Kidney (tissue), 14 donors: ENCODE results near the gene CCL28. TPM values are rescaled to one million over a fixed set of nuclear protein-coding genes. Genes with fewer than 3 reads are reported as not detected.

Source experiments
- DNase-seq, 5 donors: peaks; one replicate each; pipeline ENCODE4 v3.0.0-alpha.2; 2013 to 2020
- FAIRE-seq: peaks from 2 replicates; lab custom pipeline; 2012; peaks lifted over from hg19 to GRCh38; lab: Jason Lieb, UNC
- H3K27ac ChIP-seq, 2 donors: one replicate each; pipeline ENCODE4 v1.7.0; 2013; ENCODE audit warnings: low read depth in 2 of 2, low read length in 2 of 2, inconsistent platforms in 1 of 2
- H3K27me3 ChIP-seq: one replicate; pipeline ENCODE4 v1.7.1; 2013; ENCODE audit warnings: low read length, inconsistent platforms; ENCODE audit not compliant: control insufficient read depth, insufficient read depth
- H3K36me3 ChIP-seq, 3 donors: one replicate each; pipeline versions ENCODE4 v1.7.0 to v1.7.1; 2013; ENCODE audit warnings: low read length in 3 of 3, control low read depth in 1 of 3, inconsistent platforms in 1 of 3; ENCODE audit not compliant: insufficient read depth in 3 of 3, control insufficient read depth in 2 of 3
- H3K4me1 ChIP-seq, 3 donors: one replicate each; pipeline versions ENCODE4 v1.7.0 to v1.7.1; 2013; ENCODE audit warnings: low read length in 3 of 3, inconsistent platforms in 1 of 3, low read depth in 1 of 3; ENCODE audit not compliant: control insufficient read depth in 2 of 3, insufficient read depth in 2 of 3
- H3K4me3 ChIP-seq, 3 donors: one replicate each; pipeline versions ENCODE4 v1.7.0 to v1.8.1; 2013; ENCODE audit warnings: low read length in 3 of 3, control low read depth in 1 of 3, inconsistent platforms in 1 of 3
- H3K9ac ChIP-seq, 3 donors: one replicate each; pipeline versions ENCODE4 v1.7.0 to v1.7.1; 2013; ENCODE audit warnings: low read length in 3 of 3, control low read depth in 1 of 3, inconsistent platforms in 1 of 3
- H3K9me3 ChIP-seq, 3 donors: one replicate each; pipeline versions ENCODE4 v1.7.0 to v1.7.1; 2013; ENCODE audit warnings: low read length in 3 of 3, control low read depth in 1 of 3, inconsistent platforms in 1 of 3; ENCODE audit not compliant: control insufficient read depth in 2 of 3, insufficient read depth in 1 of 3
- intact Hi-C: fragments of 100-400 bp; cut with DNase I; formaldehyde crosslinking; loops from one replicate; pipeline ENCODE4 v1.11.1; 2022
- polyA plus RNA-seq: library from polyadenylated mRNA; stranded (reverse); fragments of 350-450 nt; fragmentation: Illumina TruSeq; extraction: RNeasy Lipid Tissue Mini Kit (QIAGEN cat#74804); gene quantifications from one replicate; pipeline ENCODE4 v1.2.3, GENCODE V29; 2014; ENCODE audit warnings: low read depth, low replicate concordance; ENCODE audit not compliant: insufficient read depth
- total RNA-seq: library from RNA; stranded (reverse); fragmentation: NEBNext Ultra II Directional; extraction: Animal tissue kit (Norgen Biotek cat#: 25700); gene quantifications from one replicate; pipeline ENCODE4 v1.2.1, GENCODE V29; 2021
- TF ChIP-seq, protein P1 (sequence below): IDR thresholded peaks from 3 replicates; pipeline ENCODE4 v1.5.1; 2012; ENCODE audit warnings: mild to moderate bottlenecking, moderate library complexity, borderline replicate concordance; ENCODE audit not compliant: insufficient read depth; ENCODE audit errors: extremely low read depth
- donor health status: control.
- donor health status: control.
- donor health status: control.
- donor health status: control.
- donor health status: control.
- donor health status: DM: yes; HTN: yes; CAD: no.
- donor health status: Normal renal cell carcinoma (clear cell type).

The CCL28 gene
- total and polyA plus RNA-seq, 2 donors from 2014 or later, result 2.3 to 22.8 TPM

DNA sequence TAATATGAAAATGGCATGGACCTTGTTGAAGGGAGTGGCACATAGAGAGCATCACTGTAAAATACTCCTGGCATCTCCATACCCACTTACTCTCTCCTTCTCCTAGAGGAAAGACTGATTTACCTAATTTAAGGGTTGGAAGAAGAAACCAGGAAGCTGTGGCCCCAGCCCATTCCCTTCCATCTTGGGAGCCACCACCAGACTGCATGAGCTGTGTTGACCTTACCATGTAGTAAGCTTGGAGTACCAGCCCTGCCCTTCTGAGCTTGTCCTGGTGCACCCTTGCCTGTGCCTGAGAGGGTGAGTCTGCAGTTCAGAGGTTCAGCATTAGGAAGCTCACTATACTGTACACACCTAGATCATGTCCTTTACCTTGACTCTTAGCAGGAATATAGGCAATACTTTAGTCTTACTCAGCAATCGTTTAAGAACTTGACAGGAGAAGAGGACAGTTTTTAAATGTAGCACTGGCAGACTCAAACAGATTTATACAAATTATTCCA lies 63.3 kb downstream of the CCL28 start:
- intact Hi-C loops, result no loop called here
- Histone ChIP-seq H3K4me3 (no peak overlapping the region), H3K9ac (no peak overlapping the region), H3K36me3 (no peaks in the 10 kb centered on the region), H3K27ac (no peak overlapping the region), H3K4me1 (no peaks in the 10 kb centered on the region), H3K9me3 (no peaks in the 10 kb centered on the region), H3K27me3 (no peaks in the 10 kb centered on the region)
- TF ChIP-seq, protein P1, sequence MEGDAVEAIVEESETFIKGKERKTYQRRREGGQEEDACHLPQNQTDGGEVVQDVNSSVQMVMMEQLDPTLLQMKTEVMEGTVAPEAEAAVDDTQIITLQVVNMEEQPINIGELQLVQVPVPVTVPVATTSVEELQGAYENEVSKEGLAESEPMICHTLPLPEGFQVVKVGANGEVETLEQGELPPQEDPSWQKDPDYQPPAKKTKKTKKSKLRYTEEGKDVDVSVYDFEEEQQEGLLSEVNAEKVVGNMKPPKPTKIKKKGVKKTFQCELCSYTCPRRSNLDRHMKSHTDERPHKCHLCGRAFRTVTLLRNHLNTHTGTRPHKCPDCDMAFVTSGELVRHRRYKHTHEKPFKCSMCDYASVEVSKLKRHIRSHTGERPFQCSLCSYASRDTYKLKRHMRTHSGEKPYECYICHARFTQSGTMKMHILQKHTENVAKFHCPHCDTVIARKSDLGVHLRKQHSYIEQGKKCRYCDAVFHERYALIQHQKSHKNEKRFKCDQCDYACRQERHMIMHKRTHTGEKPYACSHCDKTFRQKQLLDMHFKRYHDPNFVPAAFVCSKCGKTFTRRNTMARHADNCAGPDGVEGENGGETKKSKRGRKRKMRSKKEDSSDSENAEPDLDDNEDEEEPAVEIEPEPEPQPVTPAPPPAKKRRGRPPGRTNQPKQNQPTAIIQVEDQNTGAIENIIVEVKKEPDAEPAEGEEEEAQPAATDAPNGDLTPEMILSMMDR, result no peak
- no peak for DNase-seq
- no peak for FAIRE-seq

DNA sequence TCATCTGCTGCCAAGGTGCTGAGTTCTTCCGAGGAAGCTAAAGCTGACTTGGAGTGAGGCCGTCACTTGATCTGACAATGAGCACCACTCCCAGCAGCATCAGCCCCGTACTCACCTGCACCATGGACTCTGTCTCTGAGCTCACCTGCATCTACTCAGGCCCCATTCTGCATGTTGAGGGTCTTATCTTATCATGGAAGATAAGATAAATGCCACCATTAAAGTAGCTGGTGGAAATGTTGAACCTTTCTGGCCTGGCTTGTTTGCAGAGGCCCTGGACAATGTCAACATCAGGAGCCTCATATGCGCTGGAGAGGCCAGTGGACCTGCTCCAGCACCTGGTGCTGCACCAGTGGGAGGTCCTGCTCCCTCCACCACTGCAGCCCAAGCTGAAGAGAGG lies 64.0 kb downstream of the CCL28 start:
- intact Hi-C loops, result no loop called here
- Histone ChIP-seq H3K9me3 (no peaks in the 10 kb centered on the region), H3K27ac (no peak overlapping the region), H3K36me3 (no peaks in the 10 kb centered on the region), H3K9ac (no peak overlapping the region), H3K4me1 (no peaks in the 10 kb centered on the region), H3K27me3 (no peaks in the 10 kb centered on the region), H3K4me3 (no peak overlapping the region)
- DNase-seq, result no peak
- TF ChIP-seq, protein P1, result no peak
- no peak for FAIRE-seq

- H3K27me3 ChIP-seq, result no peaks in the 10 kb centered on the region
These were observed 73.3 kb downstream of the CCL28 start for GRCh38 chr5:43338862-43339261.

More at GRCh38 chr5:43338862-43339261, 73.3 kb downstream of the CCL28 start:
- intact Hi-C loops, result no loop called here
- Histone ChIP-seq H3K9ac (no peak overlapping the region), H3K4me3 (no peak overlapping the region), H3K9me3 (no peaks in the 10 kb centered on the region), H3K4me1 (no peaks in the 10 kb centered on the region), H3K27ac (no peak overlapping the region), H3K36me3 (no peaks in the 10 kb centered on the region)
- FAIRE-seq (no peak), DNase-seq (no peak)
- TF ChIP-seq, protein P1, result no peak
